ENCODE measurements around the gene WDR37.
A peak's percentile ranks its signal among the peaks of the same experiment; 100 is the strongest.

Gene WDR37

DNA sequence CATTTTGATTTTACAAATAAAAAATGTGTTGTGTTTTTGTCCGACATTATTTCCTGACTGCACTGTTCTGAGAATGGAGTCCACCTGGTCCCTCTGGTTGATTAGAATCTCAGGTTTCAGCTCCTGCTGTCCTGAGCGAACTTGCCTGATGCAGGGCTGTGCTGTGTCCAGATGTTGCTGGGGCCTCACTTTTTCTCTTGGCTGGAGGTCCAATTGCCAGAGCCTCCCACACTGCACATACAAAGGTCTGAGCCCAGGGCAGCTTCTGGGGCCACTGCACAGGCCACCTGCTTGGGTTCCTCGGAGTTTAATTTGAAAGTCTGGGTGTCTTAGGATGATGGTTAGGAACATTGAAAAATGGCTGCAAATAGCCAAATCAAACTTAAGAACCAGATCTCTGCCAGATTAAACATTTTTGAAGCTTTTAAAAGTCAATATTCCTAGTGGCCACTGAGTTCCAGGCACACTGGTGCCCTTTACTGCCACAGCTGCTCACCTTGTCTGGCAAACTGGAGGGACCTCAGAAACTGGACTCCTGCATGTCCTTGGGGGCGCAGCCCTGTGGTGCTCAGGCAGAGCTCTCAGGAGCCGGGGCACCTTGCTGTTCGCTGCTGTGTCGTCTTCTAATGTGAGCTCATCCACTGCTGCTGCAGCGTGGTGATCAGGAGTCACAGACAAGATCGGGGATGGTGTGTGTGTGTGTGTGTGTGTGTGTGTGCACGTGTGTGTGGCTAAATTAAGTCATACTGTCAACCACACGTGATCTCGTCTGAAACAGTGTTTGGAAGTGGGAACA, 75.0 kb downstream of the WDR37 start:
- DNase-seq = no peak

DNA sequence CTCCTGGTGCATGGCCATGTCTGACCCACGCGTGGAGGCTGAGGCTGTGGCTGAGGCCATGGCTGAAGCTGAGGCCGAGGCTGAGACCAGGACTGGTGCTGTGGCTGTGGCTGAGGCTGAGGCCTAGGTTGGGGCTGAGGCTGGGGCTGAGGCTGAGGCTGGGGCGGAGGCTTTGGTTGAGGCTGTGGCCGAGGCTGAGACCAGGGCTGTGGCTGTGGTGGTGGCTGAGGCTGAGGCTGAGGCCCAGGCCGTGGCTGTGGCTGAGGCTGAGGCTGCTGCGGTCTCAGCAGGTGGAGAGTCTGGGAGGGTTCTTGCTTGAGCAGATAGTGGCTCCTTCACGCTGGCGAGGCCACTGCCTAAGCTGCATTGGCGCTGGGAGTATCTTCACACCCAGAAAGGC, 76.4 kb downstream of the WDR37 start:
- DNase-seq = no peak

DNA sequence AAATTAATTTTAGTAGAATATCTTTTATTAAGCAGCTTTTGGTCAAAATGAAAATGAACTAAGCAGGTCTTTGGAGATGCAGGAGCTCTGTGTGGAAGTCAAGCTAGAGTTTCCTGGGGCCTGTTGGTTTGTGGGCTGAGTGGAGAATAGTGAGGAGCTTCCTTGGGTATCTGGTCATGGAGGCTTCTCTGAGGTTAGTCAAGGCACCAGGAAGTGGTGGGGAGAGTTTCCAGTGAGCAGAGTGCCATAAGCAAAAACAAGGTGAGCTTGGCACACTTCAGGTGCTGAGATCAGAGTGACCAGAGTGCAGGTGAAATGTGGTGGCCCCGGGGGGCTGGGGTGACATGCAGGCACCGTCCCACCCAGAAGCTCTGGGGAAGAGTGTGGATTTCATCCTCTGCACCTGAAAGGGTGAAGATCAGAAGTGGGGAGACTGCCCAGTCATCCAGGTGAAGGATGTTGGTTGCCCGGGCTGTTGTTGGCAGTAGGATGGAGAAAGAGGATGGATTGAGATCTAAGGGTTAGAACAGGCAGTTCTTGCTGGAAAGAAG, 77.4 kb downstream of the WDR37 start:
- no peak for DNase-seq

DNA sequence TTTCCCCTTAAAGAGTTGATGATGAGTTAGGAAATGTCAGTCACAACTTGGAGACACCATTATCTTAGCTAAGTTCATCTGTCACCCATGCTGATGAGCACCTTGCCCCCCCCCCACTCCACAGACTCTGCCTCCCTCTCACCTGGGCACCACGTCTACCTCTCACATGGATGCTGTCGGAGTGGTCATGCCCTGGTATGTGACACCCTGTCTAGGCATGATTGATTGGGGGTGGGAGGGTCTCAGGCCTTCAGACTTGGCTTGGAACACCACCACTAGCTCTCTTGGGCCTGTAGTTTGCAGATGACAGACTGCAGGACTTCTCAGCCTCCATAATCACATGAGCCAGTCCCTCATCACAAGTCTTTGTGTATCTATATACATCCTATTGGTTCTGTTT, 78.0 kb downstream of the WDR37 start:
- no peak for DNase-seq

DNA sequence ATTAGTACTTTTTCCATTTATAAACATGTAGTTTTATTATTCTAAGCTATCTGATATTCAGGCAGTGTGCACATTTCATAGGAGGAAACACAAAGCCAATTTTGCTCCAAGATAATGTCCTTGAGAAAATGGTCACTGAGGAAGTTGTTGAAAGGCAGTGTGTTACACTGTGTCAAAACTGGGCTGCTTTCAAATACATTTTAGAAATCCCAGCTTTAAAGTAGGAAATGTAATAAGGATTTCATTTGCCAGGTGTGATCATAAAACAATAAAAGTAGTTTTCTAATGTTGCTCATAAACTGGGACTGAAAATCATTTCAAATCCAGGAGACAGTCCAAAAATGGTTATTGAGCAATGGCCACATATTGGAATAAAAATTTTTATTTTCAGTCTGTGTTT, 80.1 kb downstream of the WDR37 start:
- no peak for DNase-seq

DNA sequence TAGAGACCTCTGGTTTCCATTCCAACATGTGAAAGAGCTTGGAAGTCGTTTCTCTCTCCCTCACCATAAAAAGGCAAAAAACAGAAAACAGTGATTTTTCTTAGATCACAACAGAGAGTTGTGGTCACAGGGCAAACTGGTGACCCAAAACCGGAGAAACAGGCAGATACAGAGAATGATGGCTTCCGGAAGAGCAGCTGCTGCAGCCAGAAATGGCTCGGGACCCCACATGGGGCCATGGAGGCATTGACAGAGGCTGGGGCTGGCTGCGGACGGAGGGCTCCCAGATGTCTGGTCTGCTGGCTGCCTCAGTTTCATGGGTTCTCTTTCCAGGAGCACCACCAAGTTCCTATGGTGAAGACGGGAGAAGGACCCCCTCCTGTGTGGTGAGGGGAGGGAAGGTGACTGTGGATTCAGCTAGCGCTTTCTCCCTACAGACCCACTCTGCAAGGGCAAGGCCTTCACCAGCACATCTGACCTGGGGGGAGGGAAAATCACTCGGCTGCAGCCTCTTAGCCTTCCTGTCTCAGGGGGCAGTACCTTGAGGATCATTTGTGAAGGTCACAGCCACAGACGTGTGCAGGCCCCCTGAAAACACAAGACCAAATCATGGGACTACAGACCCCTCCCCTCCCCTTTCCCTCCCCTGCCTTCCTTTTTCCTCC, 81.4 kb downstream of the WDR37 start:
- DNase-seq = no peak

DNA sequence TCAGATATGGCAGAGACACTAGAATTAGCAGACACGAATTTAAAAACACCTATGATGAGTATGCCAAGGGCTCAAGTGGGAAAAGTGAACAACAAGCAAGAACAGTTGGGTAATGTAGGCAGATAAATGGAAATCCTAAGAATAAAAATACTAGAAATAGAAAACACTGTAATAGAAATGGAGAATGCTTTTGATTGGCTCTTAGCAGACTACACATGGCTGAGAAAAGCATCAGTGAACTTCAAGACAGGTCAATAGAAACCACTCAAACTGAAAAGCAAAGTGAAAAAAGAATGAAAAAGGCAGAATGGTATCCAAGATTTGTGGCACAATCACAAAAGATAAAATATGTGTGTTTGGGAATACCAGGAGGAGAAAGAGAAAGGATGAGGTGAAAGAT, 82.3 kb downstream of the WDR37 start:
- DNase-seq = no peak

DNA sequence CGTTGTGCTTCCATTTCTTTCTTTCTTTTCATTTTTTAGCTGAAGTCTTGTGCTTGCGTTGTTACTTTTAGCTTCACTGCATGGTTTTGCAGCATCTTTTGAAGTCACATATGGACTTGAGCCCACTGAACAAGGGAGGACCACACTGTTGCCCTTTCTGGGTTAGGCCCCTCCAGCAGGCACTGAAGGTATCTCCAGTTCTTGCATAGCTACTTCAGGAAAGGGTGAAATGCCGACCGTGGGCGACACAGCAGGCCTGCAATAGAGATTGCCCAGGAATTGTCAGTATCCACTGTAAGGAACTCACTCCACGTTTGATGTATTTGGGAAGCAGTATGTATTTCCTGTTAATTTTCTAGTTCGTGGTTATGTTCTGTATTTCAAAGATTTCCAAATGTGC, 85.1 kb downstream of the WDR37 start:
- DNase-seq = no peak

DNA sequence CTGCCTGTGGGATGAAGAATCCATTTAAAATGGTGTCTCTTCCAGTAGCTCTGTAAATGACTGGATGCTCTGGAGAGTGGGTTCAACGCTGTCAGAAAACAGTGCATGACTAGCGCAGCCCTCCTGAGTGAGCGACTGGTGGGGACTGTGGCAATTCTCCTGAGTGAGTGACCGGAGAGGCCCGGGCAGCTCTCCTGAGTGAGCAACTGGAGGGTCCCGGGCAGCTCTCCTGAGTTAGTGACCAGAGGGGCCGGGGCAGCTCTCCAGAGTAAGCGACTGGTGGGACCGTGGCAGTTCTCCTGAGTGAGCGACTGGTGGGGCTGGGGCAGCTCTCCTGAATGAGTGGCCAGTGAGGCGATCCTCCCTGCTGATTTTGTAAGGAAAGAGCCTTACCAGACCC, 85.5 kb downstream of the WDR37 start:
- DNase-seq = no peak

DNA sequence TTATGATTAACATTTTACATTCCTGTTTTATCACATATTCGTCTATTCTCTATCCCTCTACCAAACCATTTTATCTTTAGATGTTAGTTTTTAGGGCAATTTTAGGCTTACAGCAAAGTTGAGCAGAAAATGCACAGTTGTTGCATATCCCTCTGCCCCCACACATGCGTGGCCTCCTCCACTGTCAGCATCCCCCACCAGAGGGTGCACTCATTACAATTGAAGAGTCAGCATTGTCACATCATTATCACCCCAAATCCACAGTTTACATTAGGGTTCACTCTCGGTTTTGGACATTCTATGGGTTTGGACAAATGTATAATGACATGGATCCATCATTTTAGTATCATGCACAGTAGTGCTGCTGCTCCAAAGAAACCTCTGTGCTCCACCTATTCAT, 86.4 kb downstream of the WDR37 start:
- peak in 1 of 4 experiments; percentile 4 for DNase-seq

DNA sequence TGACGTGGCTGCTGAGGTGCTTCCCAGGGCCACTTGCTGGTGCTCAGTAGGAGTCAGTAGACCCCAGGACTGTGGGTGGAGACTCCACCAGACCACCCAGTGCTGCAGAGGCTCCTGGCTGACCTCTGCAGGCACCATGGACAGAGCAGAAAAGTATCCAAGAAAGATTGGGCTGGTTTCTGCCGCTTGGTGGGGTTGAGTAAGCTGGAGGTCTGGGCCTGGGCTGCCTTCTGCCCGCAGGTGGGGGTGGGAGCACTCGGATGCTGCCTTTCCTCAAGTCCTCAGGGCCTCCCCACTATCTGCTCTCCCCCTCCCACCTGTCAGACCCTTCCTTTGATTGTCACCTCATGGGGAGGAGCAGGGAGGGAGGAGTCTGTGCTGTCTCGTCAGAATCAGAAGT, 91.6 kb downstream of the WDR37 start:
- no peak for DNase-seq

DNA sequence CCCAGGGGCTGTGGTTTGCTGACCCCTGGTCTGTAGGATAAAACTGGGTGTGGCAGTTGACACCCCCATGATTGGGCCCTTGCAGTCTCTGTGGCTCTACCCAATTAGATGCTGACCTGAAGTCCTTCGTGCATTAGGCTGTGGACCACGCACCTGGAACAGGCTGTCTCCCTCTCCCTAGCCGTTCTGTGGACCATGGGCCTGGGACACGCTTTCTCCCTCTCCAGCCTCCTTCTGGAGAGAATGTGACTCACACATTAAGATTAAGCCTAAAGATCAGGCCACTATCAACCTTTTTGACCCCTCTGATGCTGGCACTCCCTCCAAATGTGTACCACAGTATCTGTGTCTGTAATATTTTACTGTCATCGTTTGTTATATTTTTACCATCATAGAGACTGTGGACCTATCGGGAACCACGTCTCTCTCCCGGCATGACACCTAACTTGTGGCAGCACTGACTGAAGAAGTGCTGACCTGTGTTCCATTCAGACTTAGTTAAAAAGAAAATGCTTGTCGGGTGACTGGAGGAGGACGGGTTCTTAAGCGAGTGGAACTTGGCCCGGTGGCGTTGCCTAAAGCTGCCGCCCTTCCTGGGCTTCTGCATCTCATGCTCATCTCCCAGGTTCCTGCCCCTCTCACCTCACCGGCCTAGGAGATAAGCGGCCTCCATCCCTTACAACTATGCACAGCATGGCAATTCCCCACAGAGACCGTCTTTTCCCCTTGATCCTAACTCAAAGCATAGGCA, 92.8 kb downstream of the WDR37 start:
- no peak for DNase-seq

DNA sequence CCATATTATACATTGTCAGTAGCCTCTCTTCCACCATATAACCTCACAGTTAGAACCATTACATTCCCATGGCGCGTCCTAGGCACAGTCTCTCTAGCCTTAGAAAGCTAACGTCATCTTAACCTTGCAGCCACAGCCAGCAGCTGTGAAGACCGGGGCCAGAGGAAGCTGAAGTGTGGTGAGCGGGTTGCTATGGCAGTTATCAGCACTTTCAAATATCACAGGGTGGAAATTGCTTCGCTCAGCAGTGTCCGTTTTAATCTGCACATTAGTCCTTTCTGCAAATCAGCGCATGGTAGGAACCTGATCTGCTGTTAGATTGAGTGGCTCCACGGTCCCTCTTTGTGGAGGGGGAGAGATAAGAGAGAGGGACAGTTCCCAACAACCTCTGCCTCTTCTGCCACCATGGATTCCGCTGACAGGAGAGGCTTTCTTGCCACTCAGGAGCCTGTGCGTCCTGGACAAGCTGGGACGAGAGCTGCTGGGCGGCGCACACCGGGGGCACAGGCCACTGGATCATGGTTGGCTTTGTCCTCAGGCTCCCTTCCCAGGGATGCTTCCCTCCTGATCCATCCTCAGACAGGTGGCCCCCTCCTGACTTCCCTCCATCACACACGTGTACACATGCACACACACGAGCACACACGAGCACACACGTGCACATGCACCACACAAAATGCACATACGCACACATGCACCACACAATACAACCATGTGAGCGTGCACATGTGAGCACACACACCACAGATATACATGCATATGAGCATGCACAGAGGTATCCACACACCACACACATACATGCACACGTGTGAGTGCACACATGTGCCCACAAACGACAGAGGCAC, 93.8 kb downstream of the WDR37 start:
- DNase-seq = no peak

DNA sequence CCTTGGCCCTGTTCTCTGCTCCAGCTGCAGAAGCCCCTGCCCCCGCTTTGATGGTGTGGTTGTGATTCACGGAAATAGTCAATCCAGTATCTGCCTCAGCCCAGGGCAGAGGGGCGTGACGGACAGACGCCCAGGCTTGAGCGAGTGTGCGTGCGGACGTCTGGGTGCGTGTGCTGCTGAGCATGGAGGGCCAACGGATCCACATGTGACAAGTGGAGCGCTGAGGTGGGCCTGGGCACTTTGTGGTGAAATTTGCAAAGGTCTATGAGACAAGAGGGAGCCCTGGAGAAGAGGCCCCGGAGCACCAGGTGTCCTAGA, 94.4 kb downstream of the WDR37 start:
- DNase-seq = no peak

DNA sequence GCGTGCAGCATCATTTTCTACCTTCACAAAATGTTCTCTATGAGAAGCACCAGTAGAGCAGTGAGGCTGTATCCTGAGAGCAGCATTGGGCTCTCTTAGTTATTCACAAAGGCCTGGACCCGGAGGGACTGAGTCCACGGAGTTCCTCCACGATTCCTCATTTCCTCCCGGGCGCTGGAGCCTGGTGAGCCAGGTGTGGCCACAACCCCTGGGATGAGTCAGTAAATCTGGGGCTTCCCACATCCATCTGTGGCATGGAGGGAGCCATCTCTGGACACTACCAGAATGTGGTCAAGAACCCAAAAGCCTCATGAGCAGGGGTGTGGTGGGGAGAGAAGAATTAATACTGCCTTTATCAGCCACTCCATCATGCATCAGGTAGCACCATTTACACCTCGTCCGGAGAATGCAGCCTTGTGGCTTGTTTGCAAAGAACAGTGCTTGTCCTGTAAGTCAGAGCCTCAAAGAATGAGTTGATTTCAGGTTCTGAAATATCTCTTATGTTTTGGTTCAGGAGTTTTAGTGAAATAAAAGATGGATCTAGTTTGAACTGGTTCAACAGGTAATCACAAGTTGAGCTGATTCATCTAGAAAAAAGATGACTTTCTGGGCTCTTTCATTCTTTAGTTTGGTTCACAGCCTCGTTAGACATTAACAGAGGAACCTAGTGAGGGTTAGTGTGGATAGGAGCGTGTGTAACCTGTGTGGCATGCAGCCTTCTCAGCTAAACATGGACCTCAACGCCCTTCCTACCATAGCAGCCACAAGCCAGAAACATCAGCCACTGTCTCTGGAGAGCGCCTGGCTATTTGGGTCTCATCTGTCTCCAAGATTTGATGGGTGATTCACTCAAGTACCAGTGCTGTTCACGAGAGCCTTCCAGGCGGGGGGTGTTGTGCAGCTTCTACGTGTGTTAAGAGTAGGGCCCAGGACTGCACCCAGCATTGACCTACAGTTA, 95.2 kb downstream of the WDR37 start:
- no peak for DNase-seq

DNA sequence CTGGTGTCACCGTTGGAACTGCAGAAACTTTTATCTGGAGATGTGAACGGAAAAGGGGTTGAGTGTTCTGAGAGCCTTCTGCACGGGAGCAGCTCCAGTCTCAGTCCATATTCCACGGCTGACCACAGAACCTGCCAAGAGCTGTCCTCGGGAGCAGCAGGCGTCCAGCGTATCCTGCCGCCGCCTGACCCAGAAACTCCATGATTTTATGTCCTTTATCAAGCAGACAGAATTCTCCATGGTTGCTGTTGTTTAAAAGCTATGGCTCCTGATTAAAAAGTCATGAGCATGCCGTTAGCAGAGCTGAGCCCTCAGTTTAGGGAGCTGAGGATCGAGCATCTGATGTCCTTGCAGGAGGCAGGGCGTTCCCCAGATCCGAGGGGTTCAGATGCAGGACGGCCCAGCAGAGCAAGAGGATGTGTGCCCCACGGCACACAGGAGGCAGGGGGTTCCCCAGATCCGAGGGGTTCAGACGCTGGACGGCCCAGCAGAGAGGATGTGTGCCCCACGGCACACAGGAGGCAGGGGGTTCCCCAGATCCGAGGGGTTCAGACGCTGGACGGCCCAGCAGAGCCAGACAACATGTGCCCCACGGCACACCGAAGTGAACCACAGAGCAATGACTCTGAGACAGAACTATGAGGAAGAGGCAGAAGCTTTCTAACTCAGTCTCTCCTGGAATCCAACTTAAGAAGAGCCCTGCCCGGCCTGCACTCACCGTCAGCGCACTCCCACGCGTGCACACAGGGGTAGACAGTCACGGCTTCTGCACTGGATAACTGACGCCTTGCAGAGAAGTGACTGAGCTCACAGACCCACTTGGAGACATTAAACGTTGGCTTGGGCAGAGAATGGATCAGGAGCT, 96.4 kb downstream of the WDR37 start:
- no peak for DNase-seq

DNA sequence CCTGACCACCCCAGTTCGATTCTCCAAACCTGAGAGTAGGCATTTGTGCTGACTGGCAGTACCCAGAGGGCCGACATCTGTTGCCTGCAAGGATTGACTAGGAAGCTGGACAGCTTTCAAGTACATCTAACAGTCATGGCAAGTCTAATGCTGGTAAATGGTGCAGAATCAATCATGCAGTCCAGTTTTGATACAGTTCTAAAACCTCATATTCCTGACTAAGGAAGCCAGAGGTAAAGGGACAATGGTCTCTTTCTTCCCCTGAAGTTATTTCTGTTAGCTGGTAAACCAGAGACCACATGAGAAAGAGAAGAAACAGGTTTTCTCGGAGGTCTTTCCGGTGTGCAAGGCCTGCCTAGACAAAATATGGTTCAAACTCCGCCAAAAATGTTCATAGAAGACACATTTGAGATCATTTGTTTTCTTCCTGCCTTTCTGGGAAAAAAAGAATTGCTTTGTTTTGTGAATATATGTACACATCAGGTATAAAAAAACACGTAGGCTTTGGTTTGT, 97.1 kb downstream of the WDR37 start:
- no peak for DNase-seq

DNA sequence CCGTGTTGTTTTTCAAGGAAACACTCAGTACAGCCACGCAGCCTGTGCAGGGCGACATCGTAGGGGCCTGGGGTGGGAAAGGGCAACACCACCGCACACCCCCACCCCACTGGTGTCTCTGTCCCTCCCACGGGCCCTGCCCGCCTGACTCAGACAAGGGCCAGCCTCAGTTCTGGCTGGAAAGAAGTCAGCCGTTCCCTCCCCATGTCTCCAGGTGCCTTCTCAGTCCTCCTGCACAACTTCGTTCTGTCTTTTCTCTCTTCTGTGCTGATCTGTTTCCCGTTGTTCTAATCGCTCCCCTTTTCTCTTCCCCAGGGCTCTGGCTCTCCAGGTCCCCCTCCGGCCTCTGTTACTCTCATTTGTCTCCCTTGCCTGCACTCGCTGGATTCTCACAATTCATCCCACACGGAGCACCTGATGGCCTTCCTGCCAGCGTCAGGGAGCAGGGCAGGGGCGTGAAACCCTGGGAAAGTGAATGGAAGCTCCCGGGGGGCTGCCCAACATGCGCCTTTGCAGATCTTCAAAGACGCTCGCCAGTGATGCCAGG, 97.7 kb downstream of the WDR37 start:
- DNase-seq = no peak

DNA sequence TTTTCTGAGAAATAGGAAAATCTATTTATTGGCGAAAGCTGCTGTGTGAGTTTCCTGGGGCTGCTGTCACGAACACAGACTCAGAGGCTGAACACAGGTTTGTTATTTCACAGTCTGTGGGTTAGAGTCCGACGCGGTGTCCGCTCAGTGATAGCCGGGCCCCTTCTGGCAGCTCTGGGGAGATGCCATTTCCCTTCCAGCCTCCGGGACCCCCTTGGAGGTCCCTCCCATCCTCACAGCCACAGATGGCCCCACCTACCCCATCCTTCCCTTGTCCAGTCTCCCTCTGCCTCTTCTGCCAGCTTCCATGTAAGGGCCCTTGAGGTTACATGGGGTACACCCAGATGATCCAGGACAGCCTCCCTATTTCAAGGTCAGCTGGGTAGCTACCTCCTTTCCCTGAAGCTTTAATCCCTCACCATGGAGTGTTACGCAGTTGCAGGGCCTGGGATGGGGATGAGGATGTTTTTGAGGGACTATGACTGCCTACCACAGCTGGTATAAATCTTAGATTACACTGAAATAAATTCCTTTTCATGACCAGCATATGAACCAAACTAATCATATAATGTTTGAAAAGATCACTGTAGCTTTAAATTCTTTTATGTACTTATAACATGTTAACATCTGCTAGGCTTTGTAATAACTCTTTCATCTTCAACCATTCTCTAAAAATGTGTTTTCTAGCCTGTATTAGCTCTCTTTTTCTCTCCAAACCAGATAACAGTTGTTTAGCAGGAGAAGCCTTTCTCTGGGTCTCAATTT, 98.5 kb downstream of the WDR37 start:
- no peak for DNase-seq
